Left ventricle myocardium inferior (tissue), 1 donor: ENCODE measurements around the gene COL4A2. TPM values are rescaled to one million over a fixed set of nuclear protein-coding genes. Genes with fewer than 3 reads are reported as not detected.
"Not testable (repeated sequence)": the region's sequence is repeated elsewhere in the genome, so short reads cannot be mapped to it uniquely, and the experiment has no call there.

Source experiments
- DNase-seq: peaks from one replicate; pipeline ENCODE4 v3.0.0-alpha.2; 2020
- H3K27ac ChIP-seq: fragments of 200-600 bp; replicated peaks from 2 replicates; pipeline ENCODE4 v1.8.0; 2021
- H3K27me3 ChIP-seq: fragments of 200-600 bp; 2 replicates; pipeline ENCODE4 v1.8.0; 2021; ENCODE audit warnings: low read depth
- H3K36me3 ChIP-seq: fragments of 200-600 bp; 2 replicates; pipeline ENCODE4 v1.8.0; 2021
- H3K4me1 ChIP-seq: fragments of 200-600 bp; 2 replicates; pipeline ENCODE4 v1.8.0; 2021
- H3K4me3 ChIP-seq: fragments of 200-600 bp; 2 replicates; pipeline ENCODE4 v1.8.0; 2021; ENCODE audit warnings: mild to moderate bottlenecking, moderate library complexity
- H3K9me3 ChIP-seq: fragments of 200-600 bp; replicated peaks from 2 replicates; pipeline ENCODE4 v1.8.0; 2021
- intact Hi-C: fragments of 100-400 bp; cut with micrococcal nuclease; formaldehyde crosslinking; loops from one replicate; pipeline ENCODE4 v1.11.0; 2022
- total RNA-seq: library from RNA; stranded (reverse); fragmentation: NEBNext Ultra II Directional; extraction: Animal tissue kit (Norgen Biotek cat#: 25700); gene quantifications from one replicate; pipeline ENCODE4 v1.2.1, GENCODE V29; 2021
- TF ChIP-seq, protein P1 (sequence below): fragments of 200-600 bp; IDR thresholded peaks from 2 replicates; pipeline ENCODE4 v1.8.0; 2021; ENCODE audit warnings: antibody characterized with exemption, mild to moderate bottlenecking, borderline replicate concordance
- donor health status: DM: no; HTN: yes; CAD: no; lungs with severe emphysema.

COL4A2 gene
- total RNA-seq, 1 donor from 2014 or later = 117 TPM

DNA sequence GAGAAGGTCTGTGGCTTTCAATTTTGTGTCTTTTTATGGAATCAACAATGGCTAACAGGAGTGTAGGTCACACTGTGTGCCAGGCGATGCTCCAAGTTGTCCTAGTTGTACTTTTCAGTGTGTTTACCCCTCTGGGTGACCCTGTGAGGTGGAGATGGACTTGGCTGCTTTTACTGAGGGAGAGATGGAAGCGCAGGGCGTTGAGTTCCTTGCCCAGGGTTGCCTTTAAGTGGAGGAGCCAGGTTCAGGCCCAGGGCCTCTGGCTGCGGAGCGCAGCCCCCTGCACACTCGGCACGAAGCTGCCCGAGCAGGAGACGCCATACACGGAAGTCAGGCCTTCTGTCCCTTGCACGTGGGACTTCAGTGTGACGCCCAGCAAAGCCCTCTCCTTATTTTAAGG is 141.6 kb downstream of the COL4A2 start:
- TF ChIP-seq, protein P1, sequence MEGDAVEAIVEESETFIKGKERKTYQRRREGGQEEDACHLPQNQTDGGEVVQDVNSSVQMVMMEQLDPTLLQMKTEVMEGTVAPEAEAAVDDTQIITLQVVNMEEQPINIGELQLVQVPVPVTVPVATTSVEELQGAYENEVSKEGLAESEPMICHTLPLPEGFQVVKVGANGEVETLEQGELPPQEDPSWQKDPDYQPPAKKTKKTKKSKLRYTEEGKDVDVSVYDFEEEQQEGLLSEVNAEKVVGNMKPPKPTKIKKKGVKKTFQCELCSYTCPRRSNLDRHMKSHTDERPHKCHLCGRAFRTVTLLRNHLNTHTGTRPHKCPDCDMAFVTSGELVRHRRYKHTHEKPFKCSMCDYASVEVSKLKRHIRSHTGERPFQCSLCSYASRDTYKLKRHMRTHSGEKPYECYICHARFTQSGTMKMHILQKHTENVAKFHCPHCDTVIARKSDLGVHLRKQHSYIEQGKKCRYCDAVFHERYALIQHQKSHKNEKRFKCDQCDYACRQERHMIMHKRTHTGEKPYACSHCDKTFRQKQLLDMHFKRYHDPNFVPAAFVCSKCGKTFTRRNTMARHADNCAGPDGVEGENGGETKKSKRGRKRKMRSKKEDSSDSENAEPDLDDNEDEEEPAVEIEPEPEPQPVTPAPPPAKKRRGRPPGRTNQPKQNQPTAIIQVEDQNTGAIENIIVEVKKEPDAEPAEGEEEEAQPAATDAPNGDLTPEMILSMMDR = no peak
- intact Hi-C loops = no loop called here
- Histone ChIP-seq H3K36me3 (peaks cover 88% of the 10 kb centered on the region), H3K27me3 (no peaks in the 10 kb centered on the region), H3K4me1 (peaks cover 5% of the 10 kb centered on the region), H3K9me3 (no peaks in the 10 kb centered on the region), H3K4me3 (no peak overlapping the region), H3K27ac (no peak overlapping the region)
- DNase-seq = no peak

DNA sequence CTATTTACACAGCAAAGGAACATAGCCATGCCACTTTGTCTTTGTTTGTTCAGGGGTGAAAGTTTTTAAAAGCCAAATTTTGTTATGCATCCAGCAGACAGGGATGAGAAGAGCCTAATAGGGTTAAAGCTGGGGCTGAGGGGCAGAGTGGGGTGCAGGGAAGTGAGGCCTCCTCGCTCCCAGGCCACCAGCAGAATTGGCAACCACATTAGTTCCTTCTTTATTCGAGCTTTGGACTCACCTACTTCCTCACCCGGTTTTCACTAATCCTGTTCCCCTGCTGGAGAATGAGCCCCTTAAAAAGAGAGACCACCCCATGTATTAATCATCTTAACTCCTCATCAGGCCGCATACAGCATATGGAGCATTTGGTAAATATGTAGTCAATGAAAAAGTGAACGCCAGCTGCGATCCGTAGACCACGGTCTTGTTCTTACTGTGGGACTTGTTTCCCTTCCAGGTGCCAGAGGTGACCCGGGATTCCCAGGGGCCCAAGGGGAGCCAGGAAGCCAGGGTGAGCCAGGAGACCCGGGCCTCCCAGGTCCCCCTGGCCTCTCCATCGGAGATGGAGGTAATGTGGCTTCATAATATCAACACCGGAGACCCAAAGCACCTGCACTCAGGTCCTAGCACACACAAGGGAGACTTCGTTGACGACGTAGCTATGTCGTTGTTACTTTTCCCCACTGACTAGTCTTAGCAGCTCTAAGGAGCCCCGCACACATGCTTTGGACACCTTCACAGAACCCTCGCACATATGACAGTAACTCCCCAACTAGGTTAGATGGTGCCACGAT is 142.3 kb downstream of the COL4A2 start:
- no peak for DNase-seq
- peaks cover 89% of the 10 kb centered on the region for H3K36me3 ChIP-seq
- TF ChIP-seq, protein P1 = no peak
- H3K27me3 ChIP-seq = no peaks in the 10 kb centered on the region
- intact Hi-C loops = no loop called here
- H3K27ac ChIP-seq = no peak overlapping the region
- no peak overlapping the region for H3K4me3 ChIP-seq
- no peaks in the 10 kb centered on the region for H3K9me3 ChIP-seq
- peaks cover 1% of the 10 kb centered on the region for H3K4me1 ChIP-seq

DNA sequence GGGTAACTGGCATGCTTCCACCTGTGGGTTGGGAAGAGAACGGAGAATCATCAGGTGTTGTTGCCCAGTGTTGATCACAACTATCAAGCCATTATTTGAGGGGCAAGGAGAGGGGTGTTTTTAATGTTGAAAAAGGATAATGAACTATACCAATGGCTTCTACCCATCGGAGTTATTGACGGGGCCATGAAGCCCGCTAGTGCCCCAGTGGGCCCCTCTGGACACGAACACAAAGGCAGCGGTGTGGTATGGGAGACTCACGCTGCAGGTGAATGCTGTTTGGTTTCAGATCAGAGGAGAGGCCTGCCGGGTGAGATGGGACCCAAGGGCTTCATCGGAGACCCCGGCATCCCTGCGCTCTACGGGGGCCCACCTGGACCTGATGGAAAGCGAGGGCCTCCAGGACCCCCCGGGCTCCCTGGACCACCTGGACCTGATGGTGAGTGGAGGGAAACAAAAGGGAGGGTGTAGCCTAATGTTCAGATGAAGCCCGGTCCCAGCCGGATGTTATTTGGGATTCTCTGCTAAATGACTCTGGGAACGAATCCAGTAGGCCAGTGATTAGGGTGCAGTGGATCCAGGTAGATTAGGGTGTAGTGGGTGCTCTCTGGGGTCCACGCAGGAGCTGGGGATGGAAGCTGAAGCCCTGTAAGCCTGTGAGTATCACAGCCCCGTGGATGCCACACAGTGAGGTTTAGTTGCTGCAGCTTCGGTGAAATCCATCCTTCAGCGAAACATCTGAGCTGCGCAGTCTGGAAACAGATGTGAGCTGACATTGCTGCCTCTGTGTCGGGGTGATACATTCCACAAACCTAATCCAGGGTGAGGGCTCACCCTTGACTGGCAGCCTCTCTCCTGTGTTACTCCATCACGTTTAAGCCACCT is 143.2 kb downstream of the COL4A2 start:
- H3K36me3 ChIP-seq = peaks cover 88% of the 10 kb centered on the region

DNA sequence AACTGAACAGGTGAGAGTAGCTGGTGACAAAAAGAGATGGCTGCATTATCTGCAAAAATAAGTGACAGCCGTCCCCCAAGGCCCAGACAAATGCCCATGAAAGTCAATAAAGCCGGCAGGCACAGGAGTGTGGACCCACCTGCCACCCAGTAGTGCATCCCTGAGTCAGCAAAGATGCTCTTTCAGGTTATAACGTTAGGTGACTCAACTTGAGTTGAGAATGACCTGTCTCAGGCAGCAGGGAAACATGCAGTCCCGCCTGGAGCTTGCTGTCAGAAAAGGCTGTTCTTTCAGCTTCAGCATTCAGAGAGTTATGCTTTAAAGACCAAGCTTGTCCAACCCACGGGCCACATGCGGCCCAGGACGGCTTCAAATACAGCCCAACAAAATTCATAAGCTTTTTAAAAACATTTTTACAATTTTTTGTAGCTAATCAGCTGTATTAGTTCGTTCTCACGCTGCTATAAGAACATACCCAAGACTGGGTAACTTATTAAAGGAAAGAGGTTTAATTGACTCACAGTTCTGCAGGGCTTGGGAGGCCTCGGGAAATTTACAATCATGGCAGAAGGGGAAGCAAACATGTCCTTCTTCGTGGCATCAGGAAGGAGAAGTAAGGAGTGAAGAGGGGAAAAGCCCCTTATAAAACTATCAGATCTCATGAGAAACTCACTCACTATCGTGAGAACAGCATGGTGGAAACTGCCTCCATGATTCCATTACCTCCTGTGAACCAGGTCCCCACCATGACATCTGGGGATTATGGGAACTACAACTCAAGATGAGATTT is 144.1 kb downstream of the COL4A2 start:
- intact Hi-C loops = no loop called here
- peaks cover 16% of the 10 kb centered on the region for H3K4me1 ChIP-seq
- DNase-seq = no peak

More for the DNA sequence above, 143.2 kb downstream of the COL4A2 start:
- H3K4me3 ChIP-seq = no peak overlapping the region
- DNase-seq = no peak
- H3K27ac ChIP-seq = no peak overlapping the region
- peaks cover 10% of the 10 kb centered on the region for H3K4me1 ChIP-seq
- H3K27me3 ChIP-seq = no peaks in the 10 kb centered on the region
- H3K9me3 ChIP-seq = no peaks in the 10 kb centered on the region
- intact Hi-C loops = no loop called here
- TF ChIP-seq, protein P1 = no peak

DNA sequence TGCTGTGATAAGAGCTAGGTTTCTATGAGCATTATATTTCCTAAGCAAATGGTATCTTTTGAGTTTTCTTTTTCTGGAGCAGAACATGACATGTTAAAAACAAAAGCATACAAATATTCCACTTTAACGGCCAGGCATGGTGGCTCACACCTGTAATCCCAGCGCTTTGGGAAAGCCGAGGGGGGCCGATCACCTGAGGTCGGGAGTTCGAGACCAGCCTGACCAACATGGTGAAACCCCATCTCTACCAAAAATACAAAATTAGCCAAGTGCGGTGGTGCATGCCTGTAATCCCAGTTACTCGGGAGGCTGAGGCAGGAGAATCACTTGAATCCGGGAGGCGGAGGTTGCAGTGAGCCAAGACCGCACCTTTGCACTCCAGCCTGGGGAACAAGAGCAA is 146.0 kb downstream of the COL4A2 start:
- H3K27ac ChIP-seq, intact Hi-C loops, DNase-seq, H3K9me3 ChIP-seq, H3K4me3 ChIP-seq, H3K27me3 ChIP-seq: not testable (repeated sequence)
- H3K36me3 ChIP-seq = peaks cover 69% of the 10 kb centered on the region
- H3K4me1 ChIP-seq = peaks cover 16% of the 10 kb centered on the region

More for the DNA sequence above, 144.1 kb downstream of the COL4A2 start:
- no peak overlapping the region for H3K27ac ChIP-seq
- TF ChIP-seq, protein P1 = no peak
- no peaks in the 10 kb centered on the region for H3K27me3 ChIP-seq
- H3K36me3 ChIP-seq = peaks cover 79% of the 10 kb centered on the region
- no peak overlapping the region for H3K4me3 ChIP-seq
- no peaks in the 10 kb centered on the region for H3K9me3 ChIP-seq
